GM19467 (cell line): ENCODE measurements around the gene TPR.

Experiments
- ATAC-seq: cut with Tn5 transposase; IDR thresholded peaks from one replicate; pipeline ENCODE4 v1.9.1; 2021; ENCODE audit warnings: mild to moderate bottlenecking, moderate library complexity; ENCODE audit not compliant: unreplicated experiment

TPR gene

GRCh38 chr1:186330758-186331157, 44.3 kb downstream of the TPR start:
- no peak for ATAC-seq

GRCh38 chr1:186327331-186327730, 47.7 kb downstream of the TPR start:
- ATAC-seq, result no peak

DNA sequence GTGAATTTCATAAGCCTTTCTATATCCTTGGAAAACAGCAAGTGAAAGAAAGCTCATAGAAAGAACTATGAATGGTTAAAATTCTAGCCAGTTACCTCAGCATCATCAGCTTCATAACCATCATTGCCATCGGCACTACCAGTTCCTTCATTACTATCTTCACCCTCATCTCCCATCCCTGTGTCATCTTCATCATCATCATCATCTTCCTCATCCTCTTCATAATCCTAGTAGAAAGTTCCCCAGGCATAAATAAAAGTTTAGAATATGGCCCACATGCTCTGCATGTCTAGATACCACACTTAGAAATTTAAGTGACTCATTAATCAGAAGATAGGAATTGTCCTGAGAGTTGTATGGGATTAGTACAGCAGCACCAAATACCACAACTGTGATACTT, 49.0 kb downstream of the TPR start:
- no peak for ATAC-seq

DNA sequence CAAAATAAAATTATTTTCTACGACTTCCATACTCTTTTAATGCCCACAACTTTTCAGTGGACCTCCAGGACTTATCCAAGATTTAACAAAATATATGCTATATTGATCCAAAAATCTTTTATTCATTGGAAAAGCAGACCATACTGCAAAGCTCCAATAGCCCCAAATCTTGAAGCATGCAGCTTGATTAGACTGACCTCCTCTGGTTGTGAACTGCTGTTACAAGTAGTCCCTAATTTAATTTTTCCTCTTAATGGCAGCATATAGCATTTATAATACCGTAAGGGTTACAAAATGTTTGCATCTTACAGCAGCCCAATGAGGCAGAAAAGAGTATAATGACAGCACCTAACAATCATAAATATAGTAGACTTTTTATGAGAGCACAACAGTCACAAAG, 49.8 kb downstream of the TPR start:
- ATAC-seq, result no peak

GRCh38 chr1:186323865-186324264, 51.2 kb downstream of the TPR start:
- no peak for ATAC-seq

- no peak for ATAC-seq
These were observed 59.5 kb downstream of the TPR start for GRCh38 chr1:186315570-186315969.

GRCh38 chr1:186311375-186312051, 63.5 kb downstream of the TPR start:
- no peak for ATAC-seq

DNA sequence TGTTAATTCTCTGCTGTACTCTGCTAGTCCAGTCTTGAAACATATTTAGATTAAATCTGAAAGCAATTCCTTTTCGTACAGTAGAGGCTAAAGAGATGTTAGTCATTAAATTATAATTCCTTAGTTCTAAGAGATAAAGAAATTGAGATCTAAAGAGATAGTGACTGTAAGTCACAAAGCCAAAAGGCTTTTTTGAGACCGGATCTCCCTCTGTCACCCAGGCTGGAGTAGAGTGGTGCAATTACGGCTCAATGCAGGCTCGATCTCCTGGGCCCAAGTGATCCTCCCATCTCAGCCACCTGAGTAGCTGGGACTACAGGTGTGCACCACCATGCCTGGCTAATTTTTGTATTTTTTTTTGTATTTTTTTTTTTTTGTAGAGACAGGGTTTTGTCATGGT, 64.7 kb downstream of the TPR start:
- ATAC-seq, result no peak

GRCh38 chr1:186308264-186309060, 66.6 kb downstream of the TPR start:
- ATAC-seq, result no peak

DNA sequence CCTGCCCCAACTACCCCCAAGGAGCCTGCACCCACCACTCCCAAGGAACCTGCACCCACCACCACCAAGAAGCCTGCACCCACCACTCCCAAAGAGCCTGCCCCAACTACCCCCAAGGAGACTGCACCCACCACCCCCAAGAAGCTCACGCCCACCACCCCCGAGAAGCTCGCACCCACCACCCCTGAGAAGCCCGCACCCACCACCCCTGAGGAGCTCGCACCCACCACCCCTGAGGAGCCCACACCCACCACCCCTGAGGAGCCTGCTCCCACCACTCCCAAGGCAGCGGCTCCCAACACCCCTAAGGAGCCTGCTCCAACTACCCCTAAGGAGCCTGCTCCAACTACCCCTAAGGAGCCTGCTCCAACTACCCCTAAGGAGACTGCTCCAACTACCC, 67.6 kb downstream of the TPR start:
- no peak for ATAC-seq

DNA sequence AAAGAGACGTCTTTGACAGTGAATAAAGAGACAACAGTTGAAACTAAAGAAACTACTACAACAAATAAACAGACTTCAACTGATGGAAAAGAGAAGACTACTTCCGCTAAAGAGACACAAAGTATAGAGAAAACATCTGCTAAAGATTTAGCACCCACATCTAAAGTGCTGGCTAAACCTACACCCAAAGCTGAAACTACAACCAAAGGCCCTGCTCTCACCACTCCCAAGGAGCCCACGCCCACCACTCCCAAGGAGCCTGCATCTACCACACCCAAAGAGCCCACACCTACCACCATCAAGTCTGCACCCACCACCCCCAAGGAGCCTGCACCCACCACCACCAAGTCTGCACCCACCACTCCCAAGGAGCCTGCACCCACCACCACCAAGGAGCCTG, 68.5 kb downstream of the TPR start:
- ATAC-seq, result no peak

DNA sequence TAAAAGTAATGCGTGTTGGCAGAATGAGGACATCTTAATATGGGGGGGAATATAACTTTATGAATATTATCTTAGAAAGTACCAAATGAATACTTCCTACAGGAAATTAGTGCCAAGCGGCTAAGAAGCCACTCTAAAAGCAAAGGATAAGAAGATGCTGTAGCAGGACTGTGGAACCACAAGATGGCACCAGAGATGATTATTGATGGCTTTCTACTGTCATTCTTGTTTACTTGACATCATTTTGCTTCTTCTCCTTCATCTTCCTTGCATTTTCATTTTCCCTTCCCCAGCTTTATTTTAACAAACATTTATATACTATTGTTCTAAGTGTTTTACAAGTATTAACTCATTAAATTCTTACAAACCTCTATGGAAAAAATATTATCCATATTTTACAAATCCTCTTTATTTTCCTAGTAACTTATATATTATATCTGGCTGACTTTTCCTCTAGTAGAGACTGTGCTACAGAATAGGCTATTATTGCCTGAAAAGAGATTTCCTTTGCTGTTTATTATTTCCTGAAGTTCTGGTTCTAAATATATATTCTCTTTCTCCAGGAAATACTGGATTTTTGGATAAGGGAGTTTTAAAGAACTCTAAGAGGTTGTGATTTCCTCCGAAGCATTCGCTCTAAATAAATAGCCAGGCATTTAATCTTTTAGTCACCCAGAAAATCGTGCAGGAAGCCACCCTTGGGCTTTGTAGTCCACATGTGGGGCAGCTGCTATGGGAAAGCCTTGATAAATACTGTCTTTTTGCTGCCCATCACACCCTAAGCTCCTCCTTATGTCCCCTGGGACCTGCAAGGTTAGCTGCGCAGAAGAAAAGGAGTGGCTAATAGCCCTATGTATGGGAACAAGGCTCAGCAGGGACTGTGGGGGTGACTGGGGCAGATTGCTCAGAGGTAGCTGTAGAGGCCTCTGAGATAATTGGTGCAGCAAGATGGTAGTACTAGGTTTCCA, 69.8 kb downstream of the TPR start:
- peak; percentile 67 for ATAC-seq

DNA sequence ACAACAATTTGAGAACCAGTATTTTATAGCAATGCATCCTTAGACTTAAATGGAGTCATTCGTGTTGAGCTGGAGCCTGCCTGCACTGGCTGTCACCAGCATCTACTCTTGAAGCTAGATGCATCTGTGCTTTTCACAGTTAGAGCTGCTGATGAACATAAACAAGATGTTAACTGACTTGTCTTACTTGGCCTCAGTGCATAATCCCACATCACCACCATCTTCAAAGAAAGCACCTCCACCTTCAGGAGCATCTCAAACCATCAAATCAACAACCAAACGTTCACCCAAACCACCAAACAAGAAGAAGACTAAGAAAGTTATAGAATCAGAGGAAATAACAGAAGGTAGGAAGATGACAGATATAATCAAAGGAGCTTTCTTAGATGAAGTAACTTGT, 71.1 kb downstream of the TPR start:
- no peak for ATAC-seq

DNA sequence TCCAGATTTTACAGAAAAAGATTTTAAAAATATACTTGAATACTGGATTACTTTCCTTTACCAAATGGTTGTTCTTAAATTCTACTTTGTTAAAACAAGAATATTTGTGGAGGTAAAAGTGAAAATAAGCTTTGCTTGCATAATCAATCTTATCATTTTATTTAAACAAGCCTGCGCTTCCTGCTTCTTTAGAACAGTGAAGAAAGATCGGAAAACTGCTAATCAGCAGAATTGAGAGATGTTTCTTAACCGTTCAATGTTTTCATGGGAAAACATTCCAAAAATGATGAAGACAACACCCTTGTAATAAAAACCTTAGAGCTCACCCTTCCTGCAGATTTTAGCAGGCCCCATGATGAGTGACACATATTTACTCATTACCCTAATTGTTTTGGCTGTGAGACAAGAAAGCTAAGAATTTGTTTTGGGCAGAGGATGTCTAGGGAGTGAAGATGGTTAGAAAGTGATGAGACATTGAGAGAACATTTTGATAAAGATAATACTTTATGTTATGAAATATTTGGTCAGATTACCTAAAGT, 72.6 kb downstream of the TPR start:
- ATAC-seq, result no peak

GRCh38 chr1:186301448-186301847, 73.6 kb downstream of the TPR start:
- ATAC-seq, result no peak

- no peak for ATAC-seq
These were observed 75.0 kb downstream of the TPR start for GRCh38 chr1:186300056-186300455.

GRCh38 chr1:186299570-186299969, 75.5 kb downstream of the TPR start:
- ATAC-seq, result no peak

- no peak for ATAC-seq
These were observed 76.2 kb downstream of the TPR start for GRCh38 chr1:186298851-186299250.

GRCh38 chr1:186297439-186298045, 77.5 kb downstream of the TPR start:
- ATAC-seq, result no peak

DNA sequence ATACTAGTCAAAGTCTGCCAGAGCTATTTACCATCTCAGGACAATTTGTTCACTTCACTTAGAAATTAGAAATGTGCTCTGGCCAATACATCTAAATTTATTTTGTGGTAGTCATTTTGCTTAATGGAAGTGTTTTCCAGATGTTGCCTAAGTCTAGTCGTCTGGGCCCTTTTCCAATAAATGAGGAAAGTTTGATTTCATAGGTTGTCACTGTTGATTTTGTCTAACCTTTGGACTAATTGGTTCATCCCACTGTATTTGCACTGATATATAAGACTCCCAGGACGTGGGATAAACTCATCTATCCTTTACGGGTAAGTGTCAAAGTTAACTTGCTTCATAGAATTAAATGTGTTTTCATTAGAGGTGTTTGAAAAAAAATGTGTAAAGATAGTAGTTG, 79.1 kb downstream of the TPR start, which contains the start of gene PRG4:
Gene PRG4, plus strand, starts transcription at position 300 of the 400 bp plus-strand sequence.
- ATAC-seq, result no peak

DNA sequence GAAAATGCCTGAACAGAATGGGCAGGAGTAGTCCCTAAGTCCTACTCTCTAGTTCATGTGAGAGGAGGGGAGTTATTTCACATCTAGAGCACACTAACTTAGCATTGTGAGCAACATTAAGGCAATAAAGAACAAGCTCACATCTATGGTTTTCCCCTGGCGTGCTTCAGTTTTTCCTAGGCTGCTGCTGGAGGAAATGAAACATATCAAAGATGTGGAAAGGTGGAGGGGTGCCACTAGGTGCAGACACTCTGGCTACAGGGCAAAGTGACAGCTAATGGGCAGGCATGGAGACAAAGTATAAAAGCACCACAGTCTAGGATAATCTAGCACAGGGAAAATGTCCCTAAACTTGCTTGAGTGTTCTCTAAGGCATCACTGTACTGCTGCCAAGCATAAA, 82.2 kb downstream of the TPR start:
- ATAC-seq, result no peak
